Mesenchymal stem cell (in vitro differentiated cells and primary cell): Measurements from ENCODE around the gene ADGRV1.

Source experiments
- DNase-seq: peaks from one replicate; pipeline ENCODE4 v3.0.0-alpha.2; 2013
- H2AFZ ChIP-seq: one replicate; pipeline ENCODE4 v1.6.1; 2013; ENCODE audit warnings: low read depth, mild to moderate bottlenecking, control low read depth, inconsistent platforms, low read length, moderate library complexity
- H2AK5ac ChIP-seq: 2 replicates; pipeline ENCODE4 v1.6.1; 2013; ENCODE audit warnings: low read length, moderate library complexity, mild to moderate bottlenecking, inconsistent platforms; ENCODE audit not compliant: severe bottlenecking
- H2BK120ac ChIP-seq: one replicate; pipeline ENCODE4 v1.6.1; 2013; ENCODE audit warnings: low read depth, mild to moderate bottlenecking, inconsistent platforms, low read length, moderate library complexity
- H2BK12ac ChIP-seq, 2 experiments: one replicate each; pipeline ENCODE4 v1.6.1; 2013; ENCODE audit warnings: inconsistent platforms in 2 of 2, low read length in 2 of 2, mild to moderate bottlenecking in 2 of 2, moderate library complexity in 2 of 2, control low read depth in 1 of 2
- H2BK15ac ChIP-seq: one replicate; pipeline ENCODE4 v1.6.1; 2013; ENCODE audit warnings: mild to moderate bottlenecking, low read depth, inconsistent platforms; ENCODE audit not compliant: poor library complexity, severe bottlenecking
- H2BK5ac ChIP-seq: 2 replicates; pipeline ENCODE4 v1.6.1; 2013; ENCODE audit warnings: low read depth, mild to moderate bottlenecking, low read length, control low read depth, inconsistent platforms; ENCODE audit not compliant: poor library complexity, severe bottlenecking
- H3K14ac ChIP-seq, 2 experiments: one replicate each; pipeline ENCODE4 v1.6.1; 2013; ENCODE audit warnings: inconsistent platforms in 2 of 2, low read length in 2 of 2, control low read depth in 1 of 2, mild to moderate bottlenecking in 1 of 2, moderate library complexity in 1 of 2
- H3K18ac ChIP-seq, 2 experiments: one replicate each; pipeline ENCODE4 v1.6.1; 2013; ENCODE audit warnings: inconsistent platforms in 2 of 2, low read length in 2 of 2, control low read depth in 1 of 2, low read depth in 1 of 2, mild to moderate bottlenecking in 1 of 2
- H3K23ac ChIP-seq, 2 experiments: one replicate each; pipeline ENCODE4 v1.6.1; 2013; ENCODE audit warnings: inconsistent platforms in 2 of 2, low read length in 2 of 2, mild to moderate bottlenecking in 2 of 2, moderate library complexity in 2 of 2, control low read depth in 1 of 2
- H3K27ac ChIP-seq: 2 replicates; pipeline ENCODE4 v1.5.1; 2013; ENCODE audit warnings: mild to moderate bottlenecking, moderate library complexity, low read length, control low read depth, inconsistent platforms; ENCODE audit not compliant: poor library complexity, severe bottlenecking
- H3K27me3 ChIP-seq, 2 experiments: 2 replicates each; pipeline versions ENCODE4 v1.6.1 to v1.7.0; 2013; ENCODE audit warnings: low read length in 2 of 2, mild to moderate bottlenecking in 2 of 2, moderate library complexity in 2 of 2, control low read depth in 1 of 2, inconsistent platforms in 1 of 2; ENCODE audit not compliant: control insufficient read depth in 1 of 2, insufficient read depth in 1 of 2
- H3K36me3 ChIP-seq, 2 experiments: 2 replicates each; pipeline versions ENCODE4 v1.6.1 to v1.7.0; 2013; ENCODE audit warnings: low read length in 2 of 2, control low read depth in 1 of 2, inconsistent platforms in 1 of 2, low read depth in 1 of 2, mild to moderate bottlenecking in 1 of 2; ENCODE audit not compliant: insufficient read depth in 2 of 2, control insufficient read depth in 1 of 2
- H3K4ac ChIP-seq, 2 experiments: one replicate each; pipeline ENCODE4 v1.6.1; 2013; ENCODE audit warnings: inconsistent platforms in 2 of 2, low read length in 2 of 2, mild to moderate bottlenecking in 2 of 2, moderate library complexity in 2 of 2, control low read depth in 1 of 2, low read depth in 1 of 2
- H3K4me1 ChIP-seq: 2 replicates; pipeline ENCODE4 v1.6.1; 2013; ENCODE audit warnings: low read depth, low read length, control low read depth; ENCODE audit not compliant: control insufficient read depth, insufficient read depth
- H3K4me2 ChIP-seq: 2 replicates; pipeline ENCODE4 v1.6.1; 2013; ENCODE audit warnings: low read length, mild to moderate bottlenecking, inconsistent platforms; ENCODE audit not compliant: poor library complexity, severe bottlenecking
- H3K4me3 ChIP-seq, 2 experiments: 2 replicates each; pipeline versions ENCODE4 v1.5.1 to v1.7.0; 2013; ENCODE audit warnings: low read length in 2 of 2, mild to moderate bottlenecking in 2 of 2, control low read depth in 1 of 2, low read depth in 1 of 2; ENCODE audit not compliant: insufficient read depth in 1 of 2
- H3K79me1 ChIP-seq: replicated peaks from 2 replicates; pipeline ENCODE4 v1.6.1; 2013; ENCODE audit warnings: mild to moderate bottlenecking, control low read depth, low read length, inconsistent platforms; ENCODE audit not compliant: poor library complexity, severe bottlenecking
- H3K9ac ChIP-seq: 2 replicates; pipeline ENCODE4 v1.7.0; 2013; ENCODE audit warnings: mild to moderate bottlenecking, low read length, moderate library complexity
- H3K9me3 ChIP-seq: 2 replicates; pipeline ENCODE4 v1.7.0; 2013; ENCODE audit warnings: mild to moderate bottlenecking, low read length; ENCODE audit not compliant: control insufficient read depth
- H4K8ac ChIP-seq: one replicate; pipeline ENCODE4 v1.6.1; 2013; ENCODE audit warnings: inconsistent platforms, mild to moderate bottlenecking, low read length, moderate library complexity
- H4K91ac ChIP-seq: one replicate; pipeline ENCODE4 v1.6.1; 2013; ENCODE audit warnings: mild to moderate bottlenecking, low read length, inconsistent platforms
- WGBS: methylation state at CpG from one replicate; pipeline ENCODE4 v1.1.7; 2013; ENCODE audit warnings: mixed read lengths; 5-methylcytosine and 5-hydroxymethylcytosine counted together

The ADGRV1 gene

GRCh38 chr5:90834711-90835110 lies 276.1 kb downstream of the ADGRV1 start:
- Histone ChIP-seq H2BK5ac (no peak overlapping the region), H3K9me3 (no peaks in the 10 kb centered on the region), H3K4me1 (no peaks in the 10 kb centered on the region), H3K14ac (no peak overlapping the region), H3K36me3 (no peaks in the 10 kb centered on the region), H3K27me3 (no peaks in the 10 kb centered on the region), H3K4me3 (no peak overlapping the region), H4K91ac (no peak overlapping the region), H3K18ac (no peak overlapping the region), H2AFZ (no peak overlapping the region), H3K27ac (no peak overlapping the region), H2BK12ac (no peak overlapping the region), H3K9ac (no peak overlapping the region), H4K8ac (no peak overlapping the region), H2AK5ac (no peak overlapping the region), H3K4me2 (no peak overlapping the region), H2BK15ac (no peak overlapping the region), H3K23ac (no peak overlapping the region), H3K79me1 (no peaks in the 10 kb centered on the region), H2BK120ac (no peak overlapping the region), H3K4ac (no peak overlapping the region)
- DNase-seq, result no peak
- 94% methylated on average over 3 of the region's 3 CpGs for whole genome bisulfite sequencing

DNA sequence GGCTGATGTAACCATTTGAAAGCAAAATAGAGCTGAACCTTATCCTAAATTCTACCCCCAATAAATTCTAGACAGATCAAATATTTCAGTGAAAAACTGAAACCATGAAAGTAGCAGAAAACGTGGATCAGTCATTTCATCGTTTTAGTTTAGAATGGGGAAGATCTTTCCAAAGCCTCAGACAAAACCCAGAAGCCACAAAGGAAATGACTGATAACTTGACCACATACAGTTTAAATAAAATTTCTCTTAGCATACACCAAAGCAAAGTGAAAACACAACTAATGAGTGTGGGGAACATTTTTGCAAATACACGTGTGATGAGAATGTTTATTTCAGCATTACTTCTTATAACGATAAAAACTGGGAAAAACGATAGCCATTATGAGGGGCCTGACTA lies 284.8 kb downstream of the ADGRV1 start:
- H3K79me1 ChIP-seq, result no peaks in the 10 kb centered on the region
- WGBS, result 100% methylated on average over 1 of the region's 5 CpGs
- H3K9me3 ChIP-seq, result no peaks in the 10 kb centered on the region
- H3K18ac ChIP-seq, result no peak overlapping the region
- H3K9ac ChIP-seq, result no peak overlapping the region
- no peak overlapping the region for H3K4ac ChIP-seq
- no peak overlapping the region for H2BK120ac ChIP-seq
- H2BK5ac ChIP-seq, result no peak overlapping the region
- no peak overlapping the region for H2BK12ac ChIP-seq
- no peak overlapping the region for H2AK5ac ChIP-seq
- no peaks in the 10 kb centered on the region for H3K36me3 ChIP-seq
- no peak overlapping the region for H4K91ac ChIP-seq
- no peak overlapping the region for H4K8ac ChIP-seq
- H3K14ac ChIP-seq, result no peak overlapping the region
- no peaks in the 10 kb centered on the region for H3K4me1 ChIP-seq
- no peak for DNase-seq
- H3K27me3 ChIP-seq, result no peaks in the 10 kb centered on the region
- no peak overlapping the region for H3K4me2 ChIP-seq
- H2AFZ ChIP-seq, result no peak overlapping the region
- H3K23ac ChIP-seq, result no peak overlapping the region
- H3K27ac ChIP-seq, result no peak overlapping the region
- no peak overlapping the region for H2BK15ac ChIP-seq
- H3K4me3 ChIP-seq, result no peak overlapping the region

DNA sequence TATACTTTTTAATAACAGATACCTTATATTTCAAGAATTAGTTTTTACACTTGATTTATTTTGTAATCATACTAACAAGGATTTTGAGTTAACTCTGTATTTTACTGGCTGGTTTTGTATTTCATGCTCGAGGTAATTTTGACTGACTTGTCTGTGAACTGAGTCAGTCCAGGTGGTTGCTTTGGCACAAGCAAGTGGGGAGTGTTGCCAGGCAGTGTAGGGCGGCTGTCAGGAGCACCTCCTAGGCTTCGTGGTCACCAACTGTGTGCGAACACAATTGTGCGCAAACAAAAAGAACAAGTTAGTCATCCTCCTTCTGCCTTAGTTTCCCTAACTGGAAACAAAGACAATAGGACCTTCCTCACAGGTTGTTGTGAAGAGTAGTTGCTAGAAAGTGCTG lies 286.3 kb downstream of the ADGRV1 start:
- Histone ChIP-seq H3K23ac (no peak overlapping the region), H4K91ac (no peak overlapping the region), H2BK5ac (no peak overlapping the region), H2AFZ (no peak overlapping the region), H3K4ac (no peak overlapping the region), H2BK12ac (no peak overlapping the region), H2AK5ac (no peak overlapping the region), H2BK120ac (no peak overlapping the region), H3K14ac (no peak overlapping the region), H2BK15ac (no peak overlapping the region), H3K4me1 (no peaks in the 10 kb centered on the region), H3K18ac (no peak overlapping the region), H3K79me1 (no peaks in the 10 kb centered on the region), H3K9me3 (no peaks in the 10 kb centered on the region), H3K27ac (no peak overlapping the region), H3K27me3 (no peaks in the 10 kb centered on the region), H3K4me3 (no peak overlapping the region), H3K9ac (no peak overlapping the region), H4K8ac (no peak overlapping the region), H3K4me2 (no peak overlapping the region), H3K36me3 (no peaks in the 10 kb centered on the region)
- 93% methylated on average over 2 of the region's 5 CpGs for WGBS
- DNase-seq, result no peak

DNA sequence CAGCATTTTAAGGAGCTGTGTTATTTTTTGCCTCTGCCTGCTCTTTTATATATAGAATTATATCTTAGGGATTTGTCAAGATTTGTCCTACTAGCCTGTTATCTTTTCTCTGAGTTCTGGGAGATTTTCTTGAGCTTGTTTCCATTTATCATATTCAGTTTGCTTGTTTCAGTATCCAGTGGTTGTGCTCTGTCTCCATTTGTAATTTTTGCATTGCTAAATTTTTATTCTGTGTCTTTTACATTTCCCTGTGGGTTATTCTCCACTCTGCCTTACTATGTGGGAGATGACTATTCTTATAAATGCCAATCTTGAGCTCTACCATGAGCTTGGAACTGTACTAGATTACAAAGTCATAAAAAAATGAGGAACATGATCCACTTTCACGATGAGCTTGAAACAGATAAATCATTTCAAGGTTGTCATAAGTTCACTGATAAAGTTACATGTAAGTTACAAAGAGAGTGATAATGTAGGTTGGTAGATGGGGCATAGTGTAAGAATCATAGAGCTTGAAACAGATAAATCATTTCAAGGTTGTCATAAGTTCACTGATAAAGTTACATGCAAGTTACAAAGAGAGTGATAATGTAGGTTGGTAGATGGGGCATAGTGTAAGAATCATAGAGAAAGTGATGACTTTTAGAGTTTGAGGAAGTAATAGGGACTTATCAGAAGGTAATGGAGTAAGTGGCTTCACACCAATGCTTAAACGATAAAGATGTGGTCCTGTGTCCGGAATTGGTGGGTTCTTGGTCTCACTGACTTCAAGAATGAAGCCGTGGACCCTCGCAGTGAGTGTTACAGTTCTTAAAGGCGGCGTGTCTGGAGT lies 287.3 kb downstream of the ADGRV1 start:
- Histone ChIP-seq H4K91ac (no peak overlapping the region), H3K4me1 (no peaks in the 10 kb centered on the region), H2AFZ (no peak overlapping the region), H3K27me3 (no peaks in the 10 kb centered on the region), H2BK5ac (no peak overlapping the region), H3K4ac (no peak overlapping the region), H3K23ac (no peak overlapping the region), H3K14ac (no peak overlapping the region), H3K9me3 (no peaks in the 10 kb centered on the region), H3K18ac (no peak overlapping the region), H3K4me3 (no peak overlapping the region), H2BK15ac (no peak overlapping the region), H3K27ac (no peak overlapping the region), H3K9ac (no peak overlapping the region), H2BK12ac (no peak overlapping the region), H2AK5ac (no peak overlapping the region), H2BK120ac (no peak overlapping the region), H3K79me1 (no peaks in the 10 kb centered on the region), H4K8ac (no peak overlapping the region), H3K36me3 (no peaks in the 10 kb centered on the region), H3K4me2 (no peak overlapping the region)
- WGBS, result 95% methylated on average over 7 of the region's 7 CpGs
- no peak for DNase-seq
